SK-N-SH (cell line): ENCODE results near the gene GNPAT. TPM values are rescaled to one million over a fixed set of nuclear protein-coding genes. Genes with fewer than 3 reads are reported as not detected.

Experiments
- CTCF ChIA-PET: fragments of 300-600, 350-600 bp; formaldehyde crosslinking; extraction: SDS; loops from one replicate; lab custom pipeline; 2021; lab: Yijun Ruan, JAX
- POLR2A ChIA-PET: fragments of 350-600 bp; sonication (Branson Sonifier 250); formaldehyde crosslinking; extraction: SDS; loops from one replicate; lab custom pipeline; 2020; ENCODE audit warnings: antibody characterized with exemption, inconsistent platforms; lab: Yijun Ruan, JAX
- DNase-seq: peaks from one replicate; pipeline ENCODE4 v3.0.0; 2012
- H2AFZ ChIP-seq: fragments of 200-600 bp; sonication (generic); 2 replicates; pipeline ENCODE4 v1.8.1; 2016; ENCODE audit warnings: antibody characterized with exemption, mild to moderate bottlenecking, low read depth
- H3F3A ChIP-seq: fragments of 200-600 bp; sonication (generic); replicated peaks from 2 replicates; pipeline ENCODE3; 2016; ENCODE audit warnings: antibody characterized with exemption, mild to moderate bottlenecking; ENCODE audit not compliant: insufficient read depth
- H3K27ac ChIP-seq, 2 experiments: fragments of 200-500 bp in 1 of 2; fragments of 200-600 bp in 1 of 2; sonication (Bioruptor generic) in 1 of 2; sonication (generic), shearing (Covaris generic) in 1 of 2; 2 replicates each; pipeline versions ENCODE4 v1.5.1 to v1.6.1; 2014 to 2016; ENCODE audit warnings: low read depth in 2 of 2, inconsistent platforms in 1 of 2, low read length in 1 of 2, mild to moderate bottlenecking in 1 of 2, mixed read lengths in 1 of 2
- H3K27me3 ChIP-seq: fragments of 200-600 bp; sonication (generic), shearing (Covaris generic); 2 replicates; pipeline ENCODE4 v1.6.1; 2016; ENCODE audit warnings: mixed run types; ENCODE audit not compliant: insufficient read depth
- H3K36me3 ChIP-seq, 2 experiments: fragments of 200-500 bp in 1 of 2; fragments of 200-600 bp in 1 of 2; sonication (Bioruptor generic) in 1 of 2; sonication (generic) in 1 of 2; replicated peaks in 1 of 2; 2 replicates each; pipeline versions ENCODE3 to v1.5.1; 2014 to 2016; ENCODE audit warnings: low read length in 1 of 2, mild to moderate bottlenecking in 1 of 2; ENCODE audit not compliant: insufficient read depth in 2 of 2, control insufficient read depth in 1 of 2
- H3K4me1 ChIP-seq, 2 experiments: fragments of 200-500 bp in 1 of 2; fragments of 200-600 bp in 1 of 2; sonication (Bioruptor generic) in 1 of 2; sonication (generic), shearing (Covaris generic) in 1 of 2; 2 replicates each; pipeline versions ENCODE4 v1.5.1 to v1.6.1; 2014 to 2016; ENCODE audit warnings: low read depth in 1 of 2, low read length in 1 of 2, mixed run types in 1 of 2; ENCODE audit not compliant: insufficient read depth in 2 of 2, control insufficient read depth in 1 of 2
- H3K4me2 ChIP-seq: fragments of 200-600 bp; sonication (generic), shearing (Covaris generic); 2 replicates; pipeline ENCODE4 v1.6.1; 2017; ENCODE audit warnings: mixed run types
- H3K4me3 ChIP-seq, 2 experiments: fragments of 200-500 bp in 1 of 2; fragments of 200-600 bp in 1 of 2; sonication (Bioruptor generic) in 1 of 2; sonication (generic), shearing (Covaris generic) in 1 of 2; 2 replicates each; pipeline versions ENCODE4 v1.5.1 to v1.8.1; 2014 to 2016; ENCODE audit warnings: low read depth in 2 of 2, inconsistent platforms in 1 of 2, low read length in 1 of 2, mild to moderate bottlenecking in 1 of 2, mixed read lengths in 1 of 2, moderate library complexity in 1 of 2
- H3K79me2 ChIP-seq: fragments of 200-600 bp; sonication (generic); 2 replicates; pipeline ENCODE4 v1.8.1; 2017; ENCODE audit warnings: mild to moderate bottlenecking; ENCODE audit not compliant: insufficient read depth
- H3K9ac ChIP-seq: fragments of 200-600 bp; sonication (generic); 2 replicates; pipeline ENCODE4 v1.6.1; 2017; ENCODE audit warnings: mixed run types
- H3K9me2 ChIP-seq: fragments of 200-600 bp; sonication (generic); 2 replicates; pipeline ENCODE4 v1.6.1; 2017; ENCODE audit warnings: mixed run types
- H3K9me3 ChIP-seq: fragments of 200-600 bp; sonication (generic); 2 replicates; pipeline ENCODE4 v1.6.1; 2017; ENCODE audit warnings: mixed run types, mild to moderate bottlenecking, moderate library complexity
- H4K20me1 ChIP-seq: fragments of 200-600 bp; sonication (generic); 2 replicates; pipeline ENCODE4 v1.6.1; 2017; ENCODE audit warnings: mild to moderate bottlenecking, mixed run types; ENCODE audit not compliant: insufficient read depth
- EZH2phosphoT487 ChIP-seq: fragments of 200-600 bp; sonication (generic); IDR thresholded peaks from 2 replicates; pipeline ENCODE4 v1.6.1; 2017; ENCODE audit warnings: low read depth, mixed run types, mild to moderate bottlenecking, antibody characterized with exemption, moderate library complexity, borderline replicate concordance
- FOSL2 ChIP-seq: IDR thresholded peaks from 2 replicates; pipeline ENCODE4 v1.4.0; 2012; ENCODE audit warnings: low read depth, mild to moderate bottlenecking, moderate library complexity, borderline replicate concordance
- FOXJ3 ChIP-seq: sonication (generic); formaldehyde crosslinking; IDR thresholded peaks from 2 replicates; pipeline ENCODE4 v1.5.1; 2020; ENCODE audit warnings: mild to moderate bottlenecking, missing genetic modification reagents
- GABPA ChIP-seq: IDR thresholded peaks from 2 replicates; pipeline ENCODE4 v1.4.0; 2012; ENCODE audit warnings: low read depth, mild to moderate bottlenecking
- GATA2 ChIP-seq: sonication (generic); formaldehyde crosslinking; IDR thresholded peaks from 2 replicates; pipeline ENCODE4 v1.5.0; 2020; ENCODE audit warnings: mild to moderate bottlenecking, missing genetic modification reagents
- JUND ChIP-seq: IDR thresholded peaks from 2 replicates; pipeline ENCODE4 v1.4.0; 2012
- MEF2A ChIP-seq: IDR thresholded peaks from 2 replicates; pipeline ENCODE4 v1.4.0; 2012; ENCODE audit warnings: low read depth, borderline replicate concordance
- POLR2AphosphoS5 ChIP-seq: IDR thresholded peaks from 2 replicates; pipeline ENCODE4 v1.6.1; 2012; ENCODE audit warnings: low read depth, low read length
- RFX5 ChIP-seq: IDR thresholded peaks from 2 replicates; pipeline ENCODE4 v1.6.1; 2012; ENCODE audit warnings: mild to moderate bottlenecking, improper control_type of control experiment, low read length
- SMC3 ChIP-seq: IDR thresholded peaks from 2 replicates; pipeline ENCODE4 v1.6.1; 2012; ENCODE audit warnings: low read depth, low read length, improper control_type of control experiment
- TEAD4 ChIP-seq: IDR thresholded peaks from 2 replicates; pipeline ENCODE4 v1.4.0; 2012; ENCODE audit warnings: mild to moderate bottlenecking, borderline replicate concordance; ENCODE audit not compliant: insufficient read depth
- WGBS: methylation state at CpG from one replicate; pipeline ENCODE4 v1.1.6; 2017; ENCODE audit warnings: low lambda C conversion rate; 5-methylcytosine and 5-hydroxymethylcytosine counted together
- polyA plus RNA-seq, 3 experiments: library from polyadenylated mRNA; depleted of rRNA; stranded (reverse); fragments of >200 nt; gene quantifications; 2 replicates each; pipeline ENCODE4 v1.2.3, GENCODE V29; 2012
- TF ChIP-seq, protein P1 (sequence below): fragments of 150-350 bp; IDR thresholded peaks from 2 replicates; pipeline ENCODE4 v1.6.1; 2017; ENCODE audit warnings: antibody characterized with exemption, low read length, low read depth, borderline replicate concordance
- TF ChIP-seq, protein P2 (sequence below): IDR thresholded peaks from 2 replicates; pipeline ENCODE4 v1.4.0; 2012; ENCODE audit warnings: low read depth, borderline replicate concordance
- TF ChIP-seq, protein P3 (sequence below): IDR thresholded peaks from 2 replicates; pipeline ENCODE4; 2012
- TF ChIP-seq, protein P4 (sequence below): IDR thresholded peaks from 2 replicates; pipeline ENCODE4 v1.4.0; 2012; ENCODE audit warnings: low read depth
- TF ChIP-seq, protein P5 (sequence below): IDR thresholded peaks from 2 replicates; pipeline ENCODE4 v1.6.1; 2012; ENCODE audit warnings: mild to moderate bottlenecking, low read depth, low read length, moderate library complexity
- TF ChIP-seq, protein P6 (sequence below): fragments of 150-350 bp; IDR thresholded peaks from 2 replicates; pipeline ENCODE4 v1.6.1; 2016; ENCODE audit warnings: mild to moderate bottlenecking, low read depth, low read length

The GNPAT gene
- polyA plus RNA-seq, 1 of the 3 experiments (the other 2 are of a cell fraction): 14.7 TPM

DNA sequence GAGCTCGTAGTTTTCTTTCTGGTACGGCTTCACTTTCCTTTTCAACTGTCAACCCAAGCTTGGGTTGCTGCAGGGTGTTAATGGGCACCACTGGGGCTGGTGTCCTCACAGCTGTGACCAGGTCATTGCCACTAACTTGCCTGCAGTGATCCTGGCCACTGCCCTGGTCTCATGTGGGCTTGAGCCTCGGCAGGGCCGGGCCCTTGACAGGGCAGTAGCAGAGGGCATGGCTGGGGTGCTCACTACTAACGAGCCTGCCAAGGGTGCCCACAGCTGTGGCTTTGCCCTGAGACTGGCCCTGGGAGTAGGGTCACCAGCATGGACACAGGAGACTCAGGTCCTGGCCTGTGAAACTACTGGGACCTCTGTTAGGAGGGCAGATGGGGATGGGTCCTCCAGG, 31.5 kb upstream of the GNPAT start (continued):
- no peak for TF ChIP-seq TEAD4
- no peak for TF ChIP-seq SMC3
- no peak for TF ChIP-seq POLR2AphosphoS5
- no peak for TF ChIP-seq RFX5
- TF ChIP-seq, protein P1, sequence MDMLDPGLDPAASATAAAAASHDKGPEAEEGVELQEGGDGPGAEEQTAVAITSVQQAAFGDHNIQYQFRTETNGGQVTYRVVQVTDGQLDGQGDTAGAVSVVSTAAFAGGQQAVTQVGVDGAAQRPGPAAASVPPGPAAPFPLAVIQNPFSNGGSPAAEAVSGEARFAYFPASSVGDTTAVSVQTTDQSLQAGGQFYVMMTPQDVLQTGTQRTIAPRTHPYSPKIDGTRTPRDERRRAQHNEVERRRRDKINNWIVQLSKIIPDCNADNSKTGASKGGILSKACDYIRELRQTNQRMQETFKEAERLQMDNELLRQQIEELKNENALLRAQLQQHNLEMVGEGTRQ: no peak

DNA sequence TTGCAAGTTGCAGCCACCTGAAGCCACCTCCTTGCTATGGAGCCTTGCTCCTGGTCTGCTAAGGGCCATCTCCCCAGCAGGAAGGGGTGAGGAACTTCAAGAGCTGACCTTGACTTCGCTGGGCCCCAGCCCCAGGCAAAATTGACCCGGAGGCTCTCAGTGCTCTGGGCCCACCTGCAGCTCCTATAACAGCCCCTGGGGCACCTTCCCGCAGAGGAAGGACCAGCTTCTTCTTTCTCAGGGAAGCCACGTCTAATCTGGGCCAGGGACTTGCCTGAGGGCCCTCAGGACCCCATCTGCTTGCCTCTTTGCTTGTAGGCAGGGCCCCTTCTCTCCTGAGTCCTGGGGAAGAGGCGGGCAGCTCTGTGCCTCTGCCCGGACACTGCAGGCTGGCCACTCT, 30.9 kb upstream of the GNPAT start:
- no peaks in the 10 kb centered on the region for H3K36me3 ChIP-seq
- H3K4me1 ChIP-seq: peaks cover 0 to 4% of the 10 kb centered on the region in 2 experiments; a peak in 1 of 4 replicates
- H3K27ac ChIP-seq: no peak overlapping the region
- ChIA-PET POLR2A (no interaction called here), CTCF (interaction anchor here (0.9 to 4.4 kb wide), 30 partner anchors 10 to 568 kb away, joined by 3 to 31 read pairs (median 4); partner anchors contain the start of genes COG2 and FAM89A)
- H3K9me2 ChIP-seq: no peaks in the 10 kb centered on the region
- TF ChIP-seq MEF2A: no peak
- TF ChIP-seq POLR2AphosphoS5: no peak
- no peak for TF ChIP-seq GATA2 (CRISPR knock-in tag)
- no peak for TF ChIP-seq JUND
- TF ChIP-seq, protein P2, sequence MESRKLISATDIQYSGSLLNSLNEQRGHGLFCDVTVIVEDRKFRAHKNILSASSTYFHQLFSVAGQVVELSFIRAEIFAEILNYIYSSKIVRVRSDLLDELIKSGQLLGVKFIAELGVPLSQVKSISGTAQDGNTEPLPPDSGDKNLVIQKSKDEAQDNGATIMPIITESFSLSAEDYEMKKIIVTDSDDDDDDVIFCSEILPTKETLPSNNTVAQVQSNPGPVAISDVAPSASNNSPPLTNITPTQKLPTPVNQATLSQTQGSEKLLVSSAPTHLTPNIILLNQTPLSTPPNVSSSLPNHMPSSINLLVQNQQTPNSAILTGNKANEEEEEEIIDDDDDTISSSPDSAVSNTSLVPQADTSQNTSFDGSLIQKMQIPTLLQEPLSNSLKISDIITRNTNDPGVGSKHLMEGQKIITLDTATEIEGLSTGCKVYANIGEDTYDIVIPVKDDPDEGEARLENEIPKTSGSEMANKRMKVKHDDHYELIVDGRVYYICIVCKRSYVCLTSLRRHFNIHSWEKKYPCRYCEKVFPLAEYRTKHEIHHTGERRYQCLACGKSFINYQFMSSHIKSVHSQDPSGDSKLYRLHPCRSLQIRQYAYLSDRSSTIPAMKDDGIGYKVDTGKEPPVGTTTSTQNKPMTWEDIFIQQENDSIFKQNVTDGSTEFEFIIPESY: no peak
- no peak for TF ChIP-seq FOSL2
- TF ChIP-seq, protein P3, sequence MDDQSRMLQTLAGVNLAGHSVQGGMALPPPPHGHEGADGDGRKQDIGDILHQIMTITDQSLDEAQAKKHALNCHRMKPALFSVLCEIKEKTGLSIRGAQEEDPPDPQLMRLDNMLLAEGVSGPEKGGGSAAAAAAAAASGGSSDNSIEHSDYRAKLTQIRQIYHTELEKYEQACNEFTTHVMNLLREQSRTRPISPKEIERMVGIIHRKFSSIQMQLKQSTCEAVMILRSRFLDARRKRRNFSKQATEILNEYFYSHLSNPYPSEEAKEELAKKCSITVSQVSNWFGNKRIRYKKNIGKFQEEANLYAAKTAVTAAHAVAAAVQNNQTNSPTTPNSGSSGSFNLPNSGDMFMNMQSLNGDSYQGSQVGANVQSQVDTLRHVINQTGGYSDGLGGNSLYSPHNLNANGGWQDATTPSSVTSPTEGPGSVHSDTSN: no peak
- TF ChIP-seq, protein P4, sequence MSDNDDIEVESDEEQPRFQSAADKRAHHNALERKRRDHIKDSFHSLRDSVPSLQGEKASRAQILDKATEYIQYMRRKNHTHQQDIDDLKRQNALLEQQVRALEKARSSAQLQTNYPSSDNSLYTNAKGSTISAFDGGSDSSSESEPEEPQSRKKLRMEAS: no peak
- TF ChIP-seq, protein P5, sequence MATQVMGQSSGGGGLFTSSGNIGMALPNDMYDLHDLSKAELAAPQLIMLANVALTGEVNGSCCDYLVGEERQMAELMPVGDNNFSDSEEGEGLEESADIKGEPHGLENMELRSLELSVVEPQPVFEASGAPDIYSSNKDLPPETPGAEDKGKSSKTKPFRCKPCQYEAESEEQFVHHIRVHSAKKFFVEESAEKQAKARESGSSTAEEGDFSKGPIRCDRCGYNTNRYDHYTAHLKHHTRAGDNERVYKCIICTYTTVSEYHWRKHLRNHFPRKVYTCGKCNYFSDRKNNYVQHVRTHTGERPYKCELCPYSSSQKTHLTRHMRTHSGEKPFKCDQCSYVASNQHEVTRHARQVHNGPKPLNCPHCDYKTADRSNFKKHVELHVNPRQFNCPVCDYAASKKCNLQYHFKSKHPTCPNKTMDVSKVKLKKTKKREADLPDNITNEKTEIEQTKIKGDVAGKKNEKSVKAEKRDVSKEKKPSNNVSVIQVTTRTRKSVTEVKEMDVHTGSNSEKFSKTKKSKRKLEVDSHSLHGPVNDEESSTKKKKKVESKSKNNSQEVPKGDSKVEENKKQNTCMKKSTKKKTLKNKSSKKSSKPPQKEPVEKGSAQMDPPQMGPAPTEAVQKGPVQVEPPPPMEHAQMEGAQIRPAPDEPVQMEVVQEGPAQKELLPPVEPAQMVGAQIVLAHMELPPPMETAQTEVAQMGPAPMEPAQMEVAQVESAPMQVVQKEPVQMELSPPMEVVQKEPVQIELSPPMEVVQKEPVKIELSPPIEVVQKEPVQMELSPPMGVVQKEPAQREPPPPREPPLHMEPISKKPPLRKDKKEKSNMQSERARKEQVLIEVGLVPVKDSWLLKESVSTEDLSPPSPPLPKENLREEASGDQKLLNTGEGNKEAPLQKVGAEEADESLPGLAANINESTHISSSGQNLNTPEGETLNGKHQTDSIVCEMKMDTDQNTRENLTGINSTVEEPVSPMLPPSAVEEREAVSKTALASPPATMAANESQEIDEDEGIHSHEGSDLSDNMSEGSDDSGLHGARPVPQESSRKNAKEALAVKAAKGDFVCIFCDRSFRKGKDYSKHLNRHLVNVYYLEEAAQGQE: no peak
- no peak for TF ChIP-seq EZH2phosphoT487
- TF ChIP-seq, protein P6, sequence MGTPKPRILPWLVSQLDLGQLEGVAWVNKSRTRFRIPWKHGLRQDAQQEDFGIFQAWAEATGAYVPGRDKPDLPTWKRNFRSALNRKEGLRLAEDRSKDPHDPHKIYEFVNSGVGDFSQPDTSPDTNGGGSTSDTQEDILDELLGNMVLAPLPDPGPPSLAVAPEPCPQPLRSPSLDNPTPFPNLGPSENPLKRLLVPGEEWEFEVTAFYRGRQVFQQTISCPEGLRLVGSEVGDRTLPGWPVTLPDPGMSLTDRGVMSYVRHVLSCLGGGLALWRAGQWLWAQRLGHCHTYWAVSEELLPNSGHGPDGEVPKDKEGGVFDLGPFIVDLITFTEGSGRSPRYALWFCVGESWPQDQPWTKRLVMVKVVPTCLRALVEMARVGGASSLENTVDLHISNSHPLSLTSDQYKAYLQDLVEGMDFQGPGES: no peak
- TF ChIP-seq FOXJ3 (CRISPR knock-in tag): no peak
- TF ChIP-seq GABPA: no peak
- DNase-seq: no peak
- H3F3A ChIP-seq: no peaks in the 10 kb centered on the region
- H3K4me2 ChIP-seq: no peak overlapping the region
- 67% methylated on average over 4 of the region's 6 CpGs for WGBS
- H3K9me3 ChIP-seq: no peaks in the 10 kb centered on the region
- H4K20me1 ChIP-seq: no peaks in the 10 kb centered on the region
- no peaks in the 10 kb centered on the region for H3K79me2 ChIP-seq
- no peak overlapping the region for H3K4me3 ChIP-seq
- no peak overlapping the region for H3K9ac ChIP-seq
- peaks cover 5% of the 10 kb centered on the region; the same call in 1 of the 2 replicates for H3K27me3 ChIP-seq
- H2AFZ ChIP-seq: no peak overlapping the region
